Renal pelvis (tissue), 12 donors: ENCODE measurements around the gene ANK3. TPM values are rescaled to one million over a fixed set of nuclear protein-coding genes. Genes with fewer than 3 reads are reported as not detected.

Source experiments
- DNase-seq: peaks from one replicate; pipeline ENCODE4 v3.0.0-alpha.2; 2013
- long read RNA-seq, 16 experiments: transcript quantifications; one replicate each; lab custom pipeline, GENCODE V29; 2026
- polyA plus RNA-seq, 3 donors: library from polyadenylated mRNA; unstranded; fragments of 120-200 nt; gene quantifications; one replicate each; pipeline ENCODE4 v1.2.1, GENCODE V29; 2013; ENCODE audit not compliant: insufficient read length in 3 of 3

ANK3 gene
- 100 to 1,000 TPM; 136 to 183 (median 153) TPM for polyA plus RNA-seq
- long read RNA-seq, donor 1, partial matches to known transcripts, result 0 of 5 reads
- long read RNA-seq, donor 1, other reads (novel, unspliced or antisense), result 0 of 5 reads
- long read RNA-seq, donor 2, transcript ANK3-202 (21 exons, 3,811 nt), result major isoform, 5 of 174 reads
- long read RNA-seq, donor 2, partial matches to known transcripts, result 164 of 174 reads
- long read RNA-seq, donor 2, other reads (novel, unspliced or antisense), result 5 of 174 reads
- long read RNA-seq, donor 3, partial matches to known transcripts, result 0 of 2 reads
- long read RNA-seq, donor 3, other reads (novel, unspliced or antisense), result 0 of 2 reads
- long read RNA-seq, donor 4, partial matches to known transcripts, result 0 of 5 reads
- long read RNA-seq, donor 4, other reads (novel, unspliced or antisense), result 0 of 5 reads
- long read RNA-seq, donor 5, partial matches to known transcripts, result 0 of 4 reads
- long read RNA-seq, donor 5, other reads (novel, unspliced or antisense), result 0 of 4 reads
- long read RNA-seq, donor 6, partial matches to known transcripts, result 0 of 4 reads
- long read RNA-seq, donor 6, other reads (novel, unspliced or antisense), result 0 of 4 reads
- long read RNA-seq, donor 7, transcript ANK3-214 (2 exons, 2,268 nt), result major isoform, 5 of 8 reads
- long read RNA-seq, donor 7, partial matches to known transcripts, result 0 of 8 reads
- long read RNA-seq, donor 7, other reads (novel, unspliced or antisense), result 0 of 8 reads
- long read RNA-seq, donor 8, partial matches to known transcripts, result 0 of 1 reads
- long read RNA-seq, donor 8, other reads (novel, unspliced or antisense), result 0 of 1 reads
- long read RNA-seq, donor 9, partial matches to known transcripts, result 11 of 19 reads
- long read RNA-seq, donor 9, other reads (novel, unspliced or antisense), result 0 of 19 reads
- long read RNA-seq, donor 10, partial matches to known transcripts, result 5 of 13 reads
- long read RNA-seq, donor 10, other reads (novel, unspliced or antisense), result 0 of 13 reads
- long read RNA-seq, donor 11, partial matches to known transcripts, result 0 of 5 reads
- long read RNA-seq, donor 11, other reads (novel, unspliced or antisense), result 0 of 5 reads
- long read RNA-seq, donor 12, partial matches to known transcripts, result 260 of 266 reads
- long read RNA-seq, donor 12, other reads (novel, unspliced or antisense), result 0 of 266 reads
- long read RNA-seq, donor 13, partial matches to known transcripts, result 0 of 5 reads
- long read RNA-seq, donor 13, other reads (novel, unspliced or antisense), result 0 of 5 reads
- long read RNA-seq, donor 14, result 0 reads
- long read RNA-seq, donor 15, transcript ANK3-214 (2 exons, 2,268 nt), result major isoform, 6 of 238 reads
- long read RNA-seq, donor 15, partial matches to known transcripts, result 224 of 238 reads
- long read RNA-seq, donor 15, other reads (novel, unspliced or antisense), result 5 of 238 reads
- long read RNA-seq, donor 16, partial matches to known transcripts, result 5 of 9 reads
- long read RNA-seq, donor 16, other reads (novel, unspliced or antisense), result 0 of 9 reads

DNA sequence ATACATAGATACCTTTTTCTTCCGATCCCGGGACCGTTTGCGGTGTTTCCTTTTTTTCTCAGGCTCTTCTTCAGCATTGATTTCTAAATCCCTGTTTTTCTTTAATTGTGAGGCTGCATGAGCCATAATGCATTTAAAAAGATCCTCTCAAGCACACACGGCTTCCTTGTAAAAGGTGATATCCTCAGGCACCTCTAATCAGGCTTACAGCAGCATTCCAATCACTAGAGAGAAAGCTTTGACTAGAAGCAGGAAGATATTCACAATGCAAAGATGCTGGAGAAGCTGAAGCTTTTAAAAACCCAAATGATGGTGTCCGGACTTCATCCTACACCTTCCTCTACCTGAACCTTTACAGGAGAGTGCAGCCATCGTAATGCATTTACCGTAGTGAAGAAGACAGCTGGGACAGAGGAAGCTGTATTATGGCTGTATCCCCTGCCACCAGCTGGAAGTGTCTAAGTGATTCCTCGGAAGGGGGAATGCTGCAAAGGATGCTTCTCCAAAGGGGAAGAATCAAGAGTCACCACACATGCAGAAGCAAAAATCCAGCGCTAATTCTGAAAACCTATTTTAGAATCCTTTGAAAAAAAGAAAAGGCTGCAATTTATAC lies at the start of gene ANK3:
ANK3 (minus strand) TSS at position 463 of the 613 bp plus-strand sequence; CDS start at position 126, 337 bp downstream.
- no peak for DNase-seq

DNA sequence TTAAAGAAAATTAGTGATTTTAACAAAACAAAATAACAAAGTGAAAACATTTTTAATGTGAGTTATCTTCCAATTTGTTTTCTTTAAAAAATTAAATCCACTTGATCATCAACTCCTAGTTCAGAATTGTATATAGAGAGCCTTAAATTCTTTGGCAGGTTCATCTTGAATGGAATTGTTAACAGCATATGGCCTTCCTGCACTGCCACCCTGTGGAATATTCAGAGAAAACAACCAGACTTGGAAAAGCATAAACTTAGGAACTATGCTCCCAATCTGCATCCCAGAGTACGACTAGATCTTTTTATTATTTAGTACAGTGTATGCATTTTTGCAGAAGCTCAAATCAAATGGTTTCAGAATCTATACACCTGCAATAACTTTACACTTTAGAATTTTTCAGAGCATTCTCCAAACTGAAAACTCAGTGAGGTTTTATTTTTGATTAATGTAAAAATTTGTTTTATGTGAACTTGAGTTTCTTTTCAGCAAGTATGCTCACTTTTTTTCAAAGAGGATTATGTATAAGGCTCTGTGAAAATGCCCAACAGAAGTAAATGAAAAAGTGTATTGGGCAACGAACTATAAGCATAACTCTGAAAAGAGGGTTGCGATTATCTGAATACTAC lies 44.9 kb upstream of the ANK3 start:
- DNase-seq, result peak; percentile 38

DNA sequence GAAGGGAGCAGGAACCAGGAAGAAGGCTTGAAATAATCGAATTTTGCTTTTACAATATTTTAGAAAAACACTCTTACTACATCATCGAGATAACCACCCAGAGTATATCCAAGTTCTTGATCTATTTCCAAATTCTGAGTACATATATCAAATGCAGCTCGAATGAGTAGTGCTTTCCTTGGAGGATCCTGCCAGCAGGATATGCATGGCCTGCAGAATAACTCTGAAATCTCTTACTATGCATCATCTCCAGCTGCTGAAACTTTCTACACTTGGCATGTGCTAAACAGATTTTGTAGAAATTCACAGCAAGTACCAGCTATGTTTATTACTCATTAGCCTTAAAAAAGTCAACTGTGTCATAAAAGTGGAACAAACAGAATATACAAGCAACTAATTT lies 44.0 kb upstream of the ANK3 start:
- no peak for DNase-seq

DNA sequence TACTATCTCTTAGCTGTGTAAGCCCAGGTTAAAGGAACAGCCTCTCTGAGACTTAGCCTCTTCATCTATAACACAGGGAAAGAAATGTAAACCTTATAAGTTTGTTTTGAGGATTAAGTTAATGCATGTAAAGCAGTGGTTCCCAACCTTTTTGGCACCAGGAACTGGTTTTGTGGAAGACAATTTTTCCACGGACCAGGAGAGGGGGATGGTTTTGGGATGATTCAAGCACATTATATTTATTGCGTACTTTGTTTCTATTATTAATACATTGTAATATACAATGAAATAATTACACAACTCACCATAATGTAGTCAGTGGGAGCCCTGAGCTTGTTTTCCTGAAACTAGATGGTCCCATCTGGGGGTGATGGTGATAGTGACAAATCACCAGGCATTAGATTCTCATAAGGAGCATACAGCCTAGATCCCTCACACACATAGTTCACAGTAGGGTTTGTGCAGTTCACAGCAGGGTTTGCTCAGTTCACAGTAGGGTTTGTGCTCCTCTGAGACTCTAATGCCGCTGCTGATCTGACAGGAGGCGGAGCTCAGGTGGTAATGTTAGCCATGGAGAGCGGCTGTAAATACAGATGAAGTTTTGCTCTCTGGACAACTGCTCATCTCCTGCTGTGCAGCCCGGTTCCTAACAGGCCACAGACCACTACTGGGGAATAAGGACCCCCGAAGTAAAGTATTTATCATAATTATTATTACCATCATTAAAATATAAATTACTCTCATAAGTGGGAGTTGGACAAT lies 41.3 kb upstream of the ANK3 start:
- DNase-seq, result no peak

DNA sequence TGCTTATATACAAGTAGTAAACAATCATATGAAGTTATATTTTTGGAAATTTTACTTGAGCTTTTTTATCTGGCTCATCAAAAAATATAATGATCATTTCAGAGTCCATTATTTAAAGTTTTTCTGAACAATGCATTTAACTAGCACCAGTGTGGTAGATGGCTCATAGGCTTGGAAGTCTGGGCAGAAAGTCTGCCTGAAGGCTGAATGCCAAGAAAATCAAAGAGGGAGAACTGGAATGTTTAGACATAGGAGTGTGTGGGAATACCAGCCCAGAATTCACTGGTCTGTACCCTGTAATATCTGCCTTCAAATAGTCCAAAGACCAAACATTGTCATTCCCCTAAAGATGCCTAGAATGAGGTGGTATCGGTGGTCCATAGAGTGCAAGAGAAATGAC lies 40.3 kb upstream of the ANK3 start:
- no peak for DNase-seq

DNA sequence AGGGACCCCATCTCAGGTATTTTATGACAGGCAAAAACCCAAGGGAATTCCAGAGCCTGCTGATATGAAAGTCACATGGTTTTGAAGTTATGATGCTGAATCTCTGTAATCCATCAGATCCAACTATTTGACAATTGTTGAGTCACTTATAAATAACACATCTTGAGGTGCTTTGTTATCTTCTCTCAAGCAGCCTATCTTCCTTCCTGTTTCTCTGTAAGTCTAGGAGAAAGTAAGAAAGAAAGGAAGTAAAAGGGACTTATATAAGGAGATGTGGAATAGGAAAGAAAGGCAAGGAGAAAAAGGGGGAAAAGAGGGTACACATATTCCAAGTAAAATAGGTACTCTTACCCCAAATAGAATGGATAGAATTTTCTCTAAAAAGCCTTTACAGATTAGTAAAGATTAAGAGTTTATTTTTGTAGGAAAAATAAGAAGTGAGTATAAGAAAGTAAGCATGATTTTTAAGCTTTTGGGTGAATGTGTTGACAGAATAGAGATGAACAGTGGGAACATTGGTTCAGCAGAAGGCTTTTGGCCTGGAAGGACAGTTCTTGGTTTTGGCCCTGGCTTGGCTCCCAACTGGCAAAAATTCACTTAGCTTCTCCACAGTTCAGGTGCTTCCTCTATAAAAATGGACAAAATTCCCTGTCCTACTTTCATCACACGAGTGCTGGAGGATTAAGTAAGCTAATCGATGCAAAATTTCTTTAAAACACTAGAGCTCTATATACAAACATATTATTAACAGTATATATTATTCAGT lies 39.6 kb upstream of the ANK3 start:
- no peak for DNase-seq

DNA sequence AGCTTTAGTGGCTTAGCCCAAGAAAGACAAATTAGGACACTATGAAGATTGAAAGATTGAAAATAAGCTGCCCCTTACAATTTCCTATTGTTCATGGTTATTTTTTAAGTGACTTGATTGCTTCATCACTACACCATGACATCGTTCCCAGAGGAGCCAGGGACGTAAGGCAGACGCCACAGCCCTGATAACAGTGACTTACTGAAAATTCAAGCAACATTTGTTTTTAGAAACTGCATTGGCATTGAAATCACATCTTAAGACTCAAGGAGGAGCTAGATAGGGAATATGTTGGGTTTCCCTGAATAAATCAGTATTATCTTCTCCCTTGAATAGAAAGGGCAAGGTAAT lies 38.7 kb upstream of the ANK3 start:
- DNase-seq, result no peak

DNA sequence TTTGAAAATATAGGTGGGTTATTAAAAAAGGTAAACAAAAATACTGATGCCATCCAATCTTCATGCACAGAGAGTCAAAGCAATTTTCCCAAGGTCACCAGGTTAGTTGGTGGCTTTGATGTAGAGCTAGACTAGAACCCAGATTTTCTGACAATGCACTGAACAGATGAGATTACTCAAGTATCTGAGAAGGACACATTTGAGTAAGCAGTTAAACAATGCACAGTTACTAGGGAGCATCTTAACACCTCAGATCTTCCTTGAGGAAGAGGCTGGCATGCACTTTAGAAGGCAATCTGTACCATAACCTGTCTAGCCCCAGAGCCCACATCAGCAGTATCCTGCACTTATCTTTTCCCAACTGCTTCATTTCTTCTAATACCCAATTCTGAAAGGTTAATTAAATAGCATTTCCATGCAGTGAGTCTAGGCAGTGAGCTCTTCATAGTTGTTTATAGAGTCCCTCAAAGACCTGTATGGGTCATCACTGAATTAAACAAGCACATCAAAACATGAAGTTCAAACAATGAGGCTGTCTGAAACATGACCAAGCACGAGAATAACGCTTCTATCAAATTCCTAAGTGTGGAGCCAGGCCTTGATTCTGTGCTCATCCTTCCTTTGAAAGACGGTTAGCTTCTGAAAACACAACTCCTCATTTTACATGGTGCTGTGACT lies 38.2 kb upstream of the ANK3 start:
- no peak for DNase-seq

DNA sequence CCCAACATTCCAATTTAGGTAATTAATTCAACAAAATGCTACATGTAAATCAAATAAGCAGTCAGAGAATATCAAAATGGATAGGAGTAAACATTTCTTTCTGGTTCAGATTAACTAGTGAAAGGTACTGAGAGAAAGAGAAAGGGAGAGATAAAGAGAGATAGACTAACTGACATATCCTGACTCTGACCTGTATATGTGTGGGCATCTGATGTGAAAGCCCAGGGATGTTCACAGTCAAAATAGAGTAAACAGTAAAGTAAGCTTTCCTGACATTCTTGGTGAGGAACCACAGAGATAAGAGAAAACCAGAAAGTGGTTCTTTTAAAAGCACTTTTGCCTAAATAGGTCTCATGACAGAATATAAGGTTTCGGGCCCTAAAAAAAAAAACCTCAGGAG lies 37.5 kb upstream of the ANK3 start:
- no peak for DNase-seq

DNA sequence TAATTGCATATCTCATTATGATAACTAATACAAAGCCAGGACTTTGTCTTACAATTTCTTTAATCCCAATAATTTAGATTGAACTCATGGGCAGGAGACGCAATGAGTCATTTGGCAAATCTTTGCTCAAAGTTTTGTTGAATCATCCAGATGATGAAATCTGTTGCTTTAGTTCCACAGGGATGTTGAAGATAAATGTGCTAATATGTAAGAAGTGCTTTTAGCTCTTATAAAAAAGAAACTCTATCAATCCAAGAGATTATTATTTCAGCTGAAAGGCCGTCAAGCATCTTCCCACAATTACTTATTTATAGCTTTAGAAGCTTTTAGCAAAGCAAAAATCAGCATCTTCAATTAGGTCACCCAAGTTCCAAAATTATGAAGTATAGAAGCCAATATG lies 36.8 kb upstream of the ANK3 start:
- DNase-seq, result no peak

DNA sequence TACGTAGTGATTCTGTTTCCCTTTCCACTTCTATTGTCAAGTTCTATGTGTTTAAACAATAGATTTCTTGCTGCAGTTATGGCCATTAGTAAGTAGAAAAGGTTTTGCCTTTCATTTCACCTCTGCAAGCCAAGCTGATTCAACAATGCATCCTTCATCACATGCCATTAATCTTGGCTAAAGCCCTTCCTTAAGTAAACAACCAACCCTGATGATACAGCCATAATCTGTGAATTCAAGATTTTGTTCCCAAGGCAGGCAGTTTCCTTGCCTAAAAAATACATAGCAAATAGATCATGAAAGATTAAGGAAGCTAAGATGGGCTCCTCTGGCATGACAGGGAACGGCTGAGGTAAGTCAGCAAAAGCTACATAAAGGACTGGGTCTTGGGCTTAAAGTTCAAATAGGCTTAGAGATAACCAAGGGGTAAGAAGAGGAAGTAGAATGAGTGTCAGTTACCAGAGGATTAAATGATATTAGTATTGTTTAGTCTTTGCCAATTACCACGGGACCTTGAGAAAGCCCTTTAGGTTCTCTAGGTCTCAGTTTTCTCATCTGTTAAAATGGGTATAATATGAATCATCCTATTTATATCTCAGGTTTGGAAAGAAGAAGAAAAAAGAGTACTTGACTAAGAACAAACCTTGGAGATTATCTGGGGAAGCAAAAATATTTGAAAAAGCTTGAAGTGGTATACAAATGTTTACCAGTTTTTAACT lies 35.9 kb upstream of the ANK3 start:
- no peak for DNase-seq

DNA sequence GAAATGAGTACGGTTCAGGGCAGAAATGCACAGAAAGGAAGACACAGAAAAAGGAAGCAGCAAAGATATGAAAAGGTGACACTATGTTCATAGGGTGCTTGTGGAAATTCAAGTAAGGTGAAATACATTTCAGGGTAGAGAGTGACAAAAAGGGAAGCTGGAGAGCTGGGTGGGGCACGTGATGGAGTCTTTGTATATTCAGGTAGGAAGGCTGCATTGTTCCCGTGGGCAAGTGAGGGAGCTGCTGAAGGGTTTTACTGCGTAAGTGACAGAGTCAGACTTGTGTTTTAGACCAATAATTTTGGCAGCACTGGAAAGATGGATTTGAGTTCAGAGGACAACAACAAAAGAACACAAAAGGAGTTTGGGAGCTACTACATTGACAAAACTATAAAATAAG lies 35.3 kb upstream of the ANK3 start:
- no peak for DNase-seq

DNA sequence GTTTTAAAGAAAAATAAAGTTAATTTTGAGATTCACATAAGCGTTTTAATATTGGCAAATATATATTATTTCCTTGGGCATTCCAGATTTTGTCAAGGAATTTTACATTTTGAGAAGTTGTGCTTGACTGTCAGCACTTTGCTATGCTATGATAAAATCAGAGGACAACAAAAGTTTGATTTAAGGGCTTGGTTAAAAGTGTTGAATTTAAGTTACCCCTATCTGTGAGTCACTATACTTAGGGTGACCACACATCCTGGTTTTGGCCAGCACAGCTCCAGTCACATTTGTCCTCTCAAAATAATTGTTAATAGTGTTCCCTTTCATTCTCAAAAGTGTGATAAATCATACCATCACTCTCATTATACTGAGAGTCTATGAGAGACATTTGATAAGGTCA lies 34.2 kb upstream of the ANK3 start:
- DNase-seq, result no peak

DNA sequence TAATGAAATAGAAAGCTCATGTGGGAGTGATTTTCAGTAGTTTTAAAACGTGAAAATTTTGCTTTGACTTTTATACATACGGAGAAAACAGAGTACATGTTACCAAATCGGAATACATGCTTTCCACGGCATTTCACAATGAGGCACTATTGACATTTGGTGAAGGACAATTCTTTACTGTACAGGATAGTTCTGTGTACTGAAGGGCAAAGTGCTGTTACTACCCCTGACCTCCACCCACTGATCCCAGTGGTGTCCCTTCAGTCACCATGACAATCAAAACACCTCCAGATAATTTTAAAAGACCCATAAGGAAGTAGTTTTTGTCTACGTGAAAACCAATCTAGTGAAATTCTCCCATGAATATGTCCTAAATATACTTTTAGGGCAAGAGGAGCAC lies 33.1 kb upstream of the ANK3 start:
- DNase-seq, result no peak

DNA sequence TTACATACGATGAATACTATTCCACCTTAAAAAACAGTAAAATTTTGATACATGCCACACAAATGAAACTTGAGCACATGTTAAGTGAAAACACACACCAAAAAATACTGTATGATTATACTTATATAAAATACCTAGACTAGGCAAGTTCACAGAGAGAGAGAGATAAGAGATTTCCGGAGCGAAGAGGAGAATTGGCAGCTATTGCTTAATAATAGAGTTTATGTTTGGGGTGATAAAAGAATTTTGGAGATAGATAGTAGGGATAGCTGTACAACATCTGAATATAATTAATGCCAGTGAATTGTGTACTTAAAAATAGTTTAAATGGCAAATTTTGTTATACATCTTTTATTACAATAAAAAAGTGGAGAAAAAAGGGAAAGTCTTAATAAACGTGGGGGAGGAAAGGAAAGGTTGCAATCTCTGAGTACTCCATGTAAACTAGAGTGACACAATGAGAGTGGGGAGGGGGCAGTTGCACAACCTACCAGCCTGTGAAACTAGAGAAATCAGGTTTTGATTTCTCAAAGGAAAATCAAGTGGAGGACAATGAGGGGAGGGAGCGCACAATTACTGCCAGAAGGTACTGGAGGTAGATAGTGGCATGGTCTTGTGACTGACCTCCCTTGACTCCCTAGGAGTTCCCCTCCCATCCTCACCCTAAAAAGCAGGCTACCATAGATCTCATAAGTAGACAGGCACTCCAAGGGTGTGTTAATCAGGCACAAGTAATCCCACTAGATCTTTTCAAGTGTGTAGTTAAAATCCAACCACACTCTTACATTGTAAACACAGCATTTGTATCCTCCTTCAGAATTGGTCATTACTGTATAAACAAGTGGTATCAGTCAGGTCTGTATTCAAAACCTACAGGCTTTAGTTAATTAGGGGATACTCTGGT lies 31.6 kb upstream of the ANK3 start:
- DNase-seq, result no peak

DNA sequence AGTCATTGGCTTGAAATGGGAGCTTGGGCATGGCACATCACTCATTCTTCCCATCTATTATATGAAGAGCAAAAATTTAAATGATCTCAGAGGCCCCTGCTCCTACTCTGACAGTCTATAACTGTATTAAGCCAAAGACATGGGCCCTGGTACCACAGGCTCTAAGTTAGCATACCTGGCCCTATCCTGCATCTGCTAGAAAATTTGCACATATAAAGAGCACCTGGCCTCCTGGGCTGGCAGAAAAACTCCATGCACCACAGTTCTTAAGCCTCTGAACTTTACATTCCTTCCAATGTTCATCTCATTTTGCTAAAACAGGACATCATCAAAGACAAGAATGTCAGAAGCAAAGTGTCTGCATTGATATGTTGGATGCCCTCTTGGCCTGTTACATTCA lies 29.6 kb upstream of the ANK3 start:
- DNase-seq, result no peak

DNA sequence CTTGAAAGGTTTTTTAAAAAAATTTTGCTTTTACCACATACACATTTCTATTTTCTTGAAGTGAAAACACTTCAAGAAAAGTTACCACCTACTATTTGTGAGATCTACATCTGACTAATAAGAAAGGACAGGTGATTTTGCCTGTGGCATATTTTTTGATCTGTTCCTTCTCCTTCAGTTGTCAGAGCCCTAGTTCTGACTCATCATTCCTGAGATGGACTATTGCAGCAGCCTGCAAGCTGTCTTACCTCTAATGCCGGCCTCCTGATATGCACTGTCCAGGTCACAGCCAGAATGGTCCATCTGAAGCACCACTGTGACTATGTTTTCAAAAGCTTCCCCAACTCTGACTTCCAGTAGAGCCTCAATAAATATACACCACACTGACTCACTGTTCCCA lies 28.2 kb upstream of the ANK3 start:
- DNase-seq, result no peak
